Urinary bladder (tissue), 4 donors: ENCODE results near the gene REXO2. TPM values are rescaled to one million over a fixed set of nuclear protein-coding genes. Genes with fewer than 3 reads are reported as not detected.

ENCODE experiments used
- DNase-seq: peaks from one replicate; pipeline ENCODE4 v3.0.0-alpha.2; 2015; ENCODE audit errors: extremely low spot score
- H3K27ac ChIP-seq: one replicate; pipeline ENCODE4 v1.5.1; 2013; ENCODE audit warnings: low read depth, mild to moderate bottlenecking, moderate library complexity
- H3K36me3 ChIP-seq: one replicate; pipeline ENCODE4 v1.6.1; 2013; ENCODE audit warnings: mild to moderate bottlenecking, moderate library complexity; ENCODE audit not compliant: insufficient read depth
- H3K4me1 ChIP-seq: one replicate; pipeline ENCODE4 v1.6.1; 2013; ENCODE audit warnings: mild to moderate bottlenecking, moderate library complexity; ENCODE audit not compliant: insufficient read depth
- H3K4me3 ChIP-seq: one replicate; pipeline ENCODE4 v1.5.1; 2013; ENCODE audit warnings: low read depth, low read length
- WGBS: extraction: QIAGEN DNeasy Blood & Tissue Kit; methylation state at CpG from one replicate; pipeline ENCODE4 v1.1.7; 2013; 5-methylcytosine and 5-hydroxymethylcytosine counted together
- polyA plus RNA-seq: library from polyadenylated mRNA; stranded (reverse); fragments of 200-250 nt; gene quantifications from one replicate; pipeline ENCODE4 v1.2.3, GENCODE V29; 2013
- total RNA-seq: library from RNA; depleted of rRNA; stranded (reverse); fragments of >200 nt; gene quantifications from one replicate; pipeline ENCODE4 v1.2.3, GENCODE V29; 2014
- donor health status: healthy with polysubstance abuse.
- donor health status: healthy.

Gene REXO2
- total RNA-seq (126 TPM), polyA plus RNA-seq (107 TPM)

- H3K27ac ChIP-seq: peak within 1 kb of the TSS; percentile 76
- peak; percentile 90 for DNase-seq
- peak within 1 kb of the TSS; percentile 84 for H3K4me3 ChIP-seq
- H3K4me1 ChIP-seq: no peaks in the 10 kb centered on the region
- H3K36me3 ChIP-seq: no peaks in the 10 kb centered on the region
- under 1% methylated on average over 64 of the region's 64 CpGs for whole genome bisulfite sequencing
These were observed at the start of gene REXO2 for GRCh38 chr11:114439229-114440120. Gene REXO2 (plus strand): TSS chr11:114439467. CDS start chr11:114439529, 62 bp downstream.

DNA sequence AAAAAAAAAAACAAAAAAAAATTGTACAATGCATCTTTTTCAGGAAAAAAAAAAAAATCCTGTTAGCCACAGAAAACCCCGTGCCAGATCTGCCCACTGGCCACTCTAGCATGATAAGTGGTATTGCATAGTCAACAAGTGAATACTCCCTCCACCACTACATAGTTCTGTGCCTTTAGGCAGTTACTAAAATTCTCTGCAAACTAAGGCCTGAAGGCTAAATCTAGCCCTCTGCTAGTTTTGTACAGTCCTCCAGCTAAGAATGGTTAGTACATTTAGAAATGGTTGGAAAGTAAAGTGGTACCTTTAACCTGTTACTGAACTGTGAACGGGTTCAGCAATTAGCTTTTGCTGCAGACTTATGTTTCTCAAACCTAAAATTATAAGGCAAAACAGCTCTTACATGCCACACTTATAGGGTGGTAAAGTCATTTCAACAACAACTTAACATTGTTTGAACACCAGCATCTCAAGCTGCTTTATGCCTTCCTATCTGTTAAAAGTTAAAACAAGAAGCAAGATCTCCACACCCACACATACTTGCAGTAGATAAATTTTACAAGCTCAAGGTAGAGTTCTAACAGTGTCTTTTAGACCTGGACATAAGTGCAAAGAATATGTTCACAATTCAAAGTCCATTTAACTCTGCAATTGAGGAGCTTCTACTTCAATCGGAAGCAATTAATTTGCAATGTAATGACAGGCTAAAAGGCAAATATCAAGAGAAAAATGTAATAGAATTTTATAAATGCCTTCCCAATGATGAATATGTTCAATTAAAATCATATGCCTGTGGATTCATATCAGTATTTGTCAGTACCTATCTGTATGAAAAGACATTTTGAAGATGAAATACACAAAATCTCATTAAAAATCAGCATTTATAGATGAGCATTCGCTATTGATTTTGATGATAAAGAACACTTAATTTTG is 46.3 kb upstream of the REXO2 start:
- Histone ChIP-seq H3K36me3 (no peaks in the 10 kb centered on the region), H3K27ac (no peak overlapping the region), H3K4me1 (no peaks in the 10 kb centered on the region), H3K4me3 (no peak overlapping the region)
- WGBS: 87% methylated on average over 4 of the region's 4 CpGs
- no peak for DNase-seq

- no peaks in the 10 kb centered on the region for H3K36me3 ChIP-seq
- no peak for DNase-seq
- H3K4me3 ChIP-seq: no peak overlapping the region
- H3K4me1 ChIP-seq: no peaks in the 10 kb centered on the region
- no peak overlapping the region for H3K27ac ChIP-seq
- 59% methylated on average over 3 of the region's 3 CpGs for WGBS
These were observed 43.5 kb upstream of the REXO2 start for GRCh38 chr11:114395736-114396135.

GRCh38 chr11:114396916-114397315 is 42.4 kb upstream of the REXO2 start:
- Histone ChIP-seq H3K27ac (no peak overlapping the region), H3K4me1 (no peaks in the 10 kb centered on the region), H3K36me3 (no peaks in the 10 kb centered on the region), H3K4me3 (no peak overlapping the region)
- no peak for DNase-seq

- no peaks in the 10 kb centered on the region for H3K4me1 ChIP-seq
- DNase-seq: no peak
- no peaks in the 10 kb centered on the region for H3K36me3 ChIP-seq
- no peak overlapping the region for H3K27ac ChIP-seq
- WGBS: 81% methylated on average over 2 of the region's 2 CpGs
- no peak overlapping the region for H3K4me3 ChIP-seq
These were observed 41.8 kb upstream of the REXO2 start for GRCh38 chr11:114397349-114397982.

DNA sequence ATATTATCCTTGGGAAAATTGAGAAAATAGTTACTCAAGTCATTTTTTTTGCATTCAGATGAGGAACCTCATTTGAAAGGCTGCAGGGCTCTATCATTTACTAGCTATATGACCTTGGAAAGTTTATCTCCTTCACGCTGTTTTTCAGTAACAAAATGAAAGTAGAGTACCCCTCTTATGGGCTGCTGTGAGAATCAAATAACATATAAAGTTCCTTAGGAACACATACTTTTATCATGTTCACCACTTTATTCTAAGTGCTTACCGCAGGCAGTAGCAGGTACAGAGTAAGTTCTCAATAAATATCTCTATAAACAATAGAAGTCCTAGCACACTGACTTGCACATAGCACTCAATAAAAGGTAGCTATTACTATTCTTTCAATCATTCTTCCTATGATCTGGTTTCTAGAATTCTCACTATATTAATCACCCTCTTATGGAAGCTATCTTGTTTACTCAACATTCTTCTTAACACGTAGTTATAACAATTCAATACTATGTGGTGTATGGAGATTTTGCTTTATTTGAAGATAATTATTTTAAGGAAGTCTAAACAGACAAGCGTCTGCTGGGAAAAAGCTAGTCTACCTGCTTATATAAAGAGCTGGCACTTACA is 40.9 kb upstream of the REXO2 start:
- Histone ChIP-seq H3K36me3 (peaks cover 2% of the 10 kb centered on the region), H3K4me1 (no peaks in the 10 kb centered on the region), H3K4me3 (no peak overlapping the region), H3K27ac (no peak overlapping the region)
- DNase-seq: no peak
- WGBS: 73% methylated on average over 4 of the region's 4 CpGs

GRCh38 chr11:114399490-114400215 is 39.6 kb upstream of the REXO2 start:
- Histone ChIP-seq H3K36me3 (peaks cover 2% of the 10 kb centered on the region), H3K27ac (peak overlapping the region; percentile 99), H3K4me3 (peak overlapping the region; percentile 71), H3K4me1 (no peaks in the 10 kb centered on the region)
- DNase-seq: peak; percentile 42
- WGBS: 4% methylated on average over 29 of the region's 29 CpGs

DNA sequence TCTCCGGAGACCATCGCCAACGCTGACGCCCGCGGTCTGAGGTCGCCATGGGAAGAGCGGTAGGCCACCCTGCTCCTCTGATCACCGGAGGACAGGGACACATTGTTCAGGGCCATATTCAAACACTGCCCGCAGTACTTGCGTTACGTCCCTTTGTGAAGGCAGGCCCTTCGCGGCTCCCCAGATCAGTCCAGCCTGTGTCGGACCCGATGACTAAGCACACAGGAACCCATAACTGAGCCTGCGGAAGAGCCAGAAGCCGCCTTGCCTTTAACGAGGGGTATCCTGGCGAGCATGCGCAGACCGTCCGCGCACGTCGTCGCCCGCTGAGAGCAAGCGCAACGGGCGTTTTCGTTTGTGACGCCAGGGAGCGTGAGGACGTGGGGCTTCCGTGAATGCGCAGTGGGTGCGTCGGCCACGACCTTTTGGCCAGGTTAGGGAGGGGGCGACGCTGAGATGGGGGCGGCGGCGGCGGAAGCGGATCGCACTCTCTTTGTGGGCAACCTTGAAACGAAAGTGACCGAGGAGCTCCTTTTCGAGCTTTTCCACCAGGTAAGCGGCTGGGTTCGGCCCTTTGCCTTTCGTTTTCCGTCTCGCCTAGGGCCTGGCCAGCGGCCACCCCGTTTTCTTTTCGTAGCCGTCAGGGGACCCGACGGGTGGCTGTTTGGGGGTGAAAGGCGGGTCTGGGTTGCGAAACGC is 38.9 kb upstream of the REXO2 start, which contains the start of the genes C11orf71 and RBM7:
Gene C11orf71, minus strand, starts transcription at position 296 of the 699 bp plus-strand sequence. Its CDS starts 180 bp downstream, at position 116.
Gene RBM7, plus strand, starts transcription at position 451 of the 699 bp plus-strand sequence. Its CDS starts 6 bp downstream, at position 457.
- H3K4me1 ChIP-seq: no peaks in the 10 kb centered on the region
- WGBS: under 1% methylated on average over 65 of the region's 65 CpGs

DNA sequence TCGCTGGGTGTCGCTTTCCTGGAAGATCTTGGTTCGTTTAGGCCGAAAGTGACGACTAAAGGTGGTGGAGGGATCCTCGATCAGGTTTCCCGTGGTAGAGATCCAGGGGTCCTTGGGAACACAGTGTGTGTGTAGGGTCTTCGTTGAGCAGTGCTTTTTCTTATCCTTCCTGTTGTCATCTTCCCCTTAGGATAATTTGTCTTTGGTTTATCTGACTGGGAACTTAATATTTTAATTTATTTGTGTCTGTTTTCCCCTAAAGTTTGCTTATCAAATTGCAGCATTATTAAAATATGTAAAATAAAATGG is 38.4 kb upstream of the REXO2 start:
- peak overlapping the region; percentile 71 for H3K4me3 ChIP-seq
- no peaks in the 10 kb centered on the region for H3K4me1 ChIP-seq
- under 1% methylated on average over 8 of the region's 8 CpGs for WGBS
- H3K27ac ChIP-seq: peak overlapping the region; percentile 96
- peak; percentile 48 for DNase-seq
- peaks cover 2% of the 10 kb centered on the region for H3K36me3 ChIP-seq

More for the DNA sequence above, 38.9 kb upstream of the REXO2 start, which contains the start of the genes C11orf71 and RBM7:
- H3K36me3 ChIP-seq: peaks cover 2% of the 10 kb centered on the region
- H3K4me3 ChIP-seq: peak within 1 kb of the TSS; percentile 71
- peak; percentile 94 for DNase-seq
- peak within 1 kb of the TSS; percentile 99 for H3K27ac ChIP-seq

DNA sequence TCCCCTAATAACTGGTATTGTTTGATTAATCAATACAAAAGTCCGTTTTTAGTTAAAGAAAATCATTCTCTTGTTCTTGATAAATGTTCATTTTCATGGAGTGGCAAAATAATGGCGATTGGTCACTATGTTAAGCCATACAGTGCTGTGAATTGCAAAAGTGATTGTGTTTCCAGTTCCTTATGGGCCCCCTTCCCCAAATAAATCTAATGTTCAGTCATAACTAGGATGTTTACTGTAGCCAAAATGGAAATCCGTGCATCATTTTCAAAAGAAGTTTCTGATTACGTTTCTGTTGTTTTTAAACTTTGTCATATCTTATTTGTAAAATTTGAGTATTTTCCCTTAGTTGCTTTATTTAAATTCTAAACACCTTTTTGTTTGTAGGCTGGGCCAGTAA is 38.0 kb upstream of the REXO2 start:
- 5% methylated on average over 4 of the region's 4 CpGs for WGBS
- peaks cover 2% of the 10 kb centered on the region for H3K36me3 ChIP-seq
- no peaks in the 10 kb centered on the region for H3K4me1 ChIP-seq
- H3K27ac ChIP-seq: peak overlapping the region; percentile 59
- DNase-seq: no peak
- peak overlapping the region; percentile 33 for H3K4me3 ChIP-seq

DNA sequence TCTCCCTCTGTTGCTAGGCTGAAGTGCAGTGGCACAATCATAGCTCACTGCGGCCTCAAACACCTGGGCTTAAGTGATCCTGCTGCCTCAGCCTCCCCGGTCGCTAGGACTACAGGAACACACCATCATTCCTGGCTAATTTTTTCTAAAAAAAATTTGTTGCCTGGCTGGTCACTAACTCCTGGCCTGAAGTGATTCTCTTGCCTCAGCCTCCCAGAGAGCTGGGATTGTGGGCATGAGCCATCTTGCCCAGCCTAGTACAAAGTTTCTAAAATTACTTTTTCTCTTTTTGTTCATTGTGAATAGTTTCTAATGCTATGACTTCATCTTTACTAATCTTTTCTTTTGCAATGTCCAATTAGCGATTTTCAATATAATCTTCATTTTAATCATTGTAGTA is 26.3 kb upstream of the REXO2 start:
- WGBS: 97% methylated on average over 4 of the region's 4 CpGs
- Histone ChIP-seq H3K36me3 (peaks cover 3% of the 10 kb centered on the region), H3K27ac (no peak overlapping the region), H3K4me3 (no peak overlapping the region), H3K4me1 (no peaks in the 10 kb centered on the region)
- DNase-seq: no peak

GRCh38 chr11:114413958-114414357 is 25.3 kb upstream of the REXO2 start:
- WGBS: 89% methylated on average over 10 of the region's 10 CpGs
- Histone ChIP-seq H3K4me1 (no peaks in the 10 kb centered on the region), H3K36me3 (peaks cover 3% of the 10 kb centered on the region), H3K4me3 (no peak overlapping the region), H3K27ac (no peak overlapping the region)
- DNase-seq: no peak
